WERI-Rb-1 (cell line): ENCODE results near the gene ADGRL3.

Experiments
- DNase-seq: peaks from one replicate; pipeline ENCODE4 v3.0.0-alpha.2; 2020
- H3K27ac ChIP-seq: fragments of 250-450 bp; sonication (Bioruptor Pico); 2 replicates; pipeline ENCODE4 v1.5.1; 2020; ENCODE audit warnings: mild to moderate bottlenecking, moderate library complexity
- H3K27me3 ChIP-seq: fragments of 250-450 bp; sonication (Bioruptor Pico); 2 replicates; pipeline ENCODE4 v1.5.1; 2021; ENCODE audit warnings: mild to moderate bottlenecking, low read depth, moderate library complexity; ENCODE audit not compliant: insufficient read depth, severe bottlenecking
- H3K36me3 ChIP-seq: fragments of 250-450 bp; sonication (Bioruptor Pico); 2 replicates; pipeline ENCODE4 v1.5.1; 2020; ENCODE audit warnings: mild to moderate bottlenecking, moderate library complexity
- H3K4me3 ChIP-seq: 2 replicates; pipeline ENCODE4 v1.5.1; 2011; ENCODE audit warnings: low read depth, mild to moderate bottlenecking, control low read depth, low read length
- H3K9me3 ChIP-seq: fragments of 250-450 bp; sonication (Bioruptor Pico); 2 replicates; pipeline ENCODE4 v1.5.1; 2021; ENCODE audit warnings: mild to moderate bottlenecking, moderate library complexity; ENCODE audit not compliant: severe bottlenecking
- TF ChIP-seq, protein P1 (sequence below): IDR thresholded peaks from 2 replicates; pipeline ENCODE4 v1.5.1; 2011; ENCODE audit warnings: low read depth, mild to moderate bottlenecking, control low read depth, inconsistent platforms, low read length

The ADGRL3 gene

DNA sequence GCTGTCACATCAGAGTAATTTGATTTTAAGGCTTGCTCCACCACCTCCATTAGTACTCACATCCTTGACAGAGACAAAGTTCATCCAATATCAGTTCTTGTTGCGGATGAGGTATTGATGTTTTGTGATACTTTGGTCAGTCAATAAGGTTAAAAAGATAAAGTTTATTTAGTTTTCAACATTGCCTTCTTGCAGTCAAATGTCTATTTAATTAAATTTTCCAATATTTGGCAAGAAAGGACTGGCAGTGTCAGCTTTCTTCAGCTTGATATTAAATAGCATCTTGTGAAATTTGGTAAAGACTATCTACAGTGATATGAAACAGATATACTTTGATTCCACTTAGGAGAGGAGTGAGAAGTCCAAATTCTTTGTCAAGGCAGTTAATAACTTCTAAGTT is 493.4 kb downstream of the ADGRL3 start:
- H3K9me3 ChIP-seq: no peaks in the 10 kb centered on the region
- no peak overlapping the region for H3K27ac ChIP-seq
- TF ChIP-seq, protein P1, sequence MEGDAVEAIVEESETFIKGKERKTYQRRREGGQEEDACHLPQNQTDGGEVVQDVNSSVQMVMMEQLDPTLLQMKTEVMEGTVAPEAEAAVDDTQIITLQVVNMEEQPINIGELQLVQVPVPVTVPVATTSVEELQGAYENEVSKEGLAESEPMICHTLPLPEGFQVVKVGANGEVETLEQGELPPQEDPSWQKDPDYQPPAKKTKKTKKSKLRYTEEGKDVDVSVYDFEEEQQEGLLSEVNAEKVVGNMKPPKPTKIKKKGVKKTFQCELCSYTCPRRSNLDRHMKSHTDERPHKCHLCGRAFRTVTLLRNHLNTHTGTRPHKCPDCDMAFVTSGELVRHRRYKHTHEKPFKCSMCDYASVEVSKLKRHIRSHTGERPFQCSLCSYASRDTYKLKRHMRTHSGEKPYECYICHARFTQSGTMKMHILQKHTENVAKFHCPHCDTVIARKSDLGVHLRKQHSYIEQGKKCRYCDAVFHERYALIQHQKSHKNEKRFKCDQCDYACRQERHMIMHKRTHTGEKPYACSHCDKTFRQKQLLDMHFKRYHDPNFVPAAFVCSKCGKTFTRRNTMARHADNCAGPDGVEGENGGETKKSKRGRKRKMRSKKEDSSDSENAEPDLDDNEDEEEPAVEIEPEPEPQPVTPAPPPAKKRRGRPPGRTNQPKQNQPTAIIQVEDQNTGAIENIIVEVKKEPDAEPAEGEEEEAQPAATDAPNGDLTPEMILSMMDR: no peak
- no peaks in the 10 kb centered on the region for H3K36me3 ChIP-seq
- H3K4me3 ChIP-seq: no peak overlapping the region
- DNase-seq: no peak
- H3K27me3 ChIP-seq: no peaks in the 10 kb centered on the region

DNA sequence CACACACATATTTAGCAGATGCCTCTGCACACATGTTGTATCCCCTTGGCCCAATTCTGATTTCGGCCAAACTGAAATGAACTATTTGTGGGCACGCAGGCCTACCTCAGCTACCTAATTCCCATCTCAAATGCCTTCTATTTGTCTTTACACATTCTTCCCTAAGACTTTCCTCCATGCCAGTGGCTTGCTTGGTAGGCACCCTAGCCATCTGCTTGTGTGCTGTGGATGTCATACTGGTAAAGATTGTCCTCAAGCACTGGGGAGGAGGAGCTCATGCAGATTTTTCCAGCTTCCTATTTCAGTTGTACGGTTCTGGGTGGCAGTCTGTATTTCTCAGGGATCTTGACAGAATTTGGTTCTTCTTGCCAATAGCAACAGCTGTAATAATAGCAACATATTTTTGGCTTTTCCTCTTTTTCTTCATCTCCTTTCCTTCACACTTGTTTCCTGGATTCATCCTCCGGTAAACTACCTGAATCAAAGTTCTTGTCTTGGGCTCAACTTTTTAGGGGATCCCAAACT is 514.3 kb downstream of the ADGRL3 start:
- no peak for DNase-seq

DNA sequence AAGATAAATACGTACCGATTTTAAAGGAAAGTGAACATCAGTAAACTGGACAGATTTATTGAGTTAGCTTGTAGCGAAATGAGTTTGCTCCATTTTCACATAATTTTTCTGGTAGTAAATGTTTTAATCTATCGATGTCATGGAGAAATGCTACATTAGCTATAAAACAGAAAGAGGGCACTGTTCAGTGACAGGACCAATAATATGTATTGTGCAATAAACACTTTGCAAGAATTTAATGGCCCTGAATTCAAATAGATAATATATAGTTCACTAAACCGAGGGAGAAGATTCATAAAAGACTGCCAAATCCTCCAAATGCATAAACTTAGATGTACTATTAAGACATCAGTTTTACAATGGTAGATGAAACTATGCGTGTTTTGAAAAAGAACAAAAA is 516.3 kb downstream of the ADGRL3 start:
- Histone ChIP-seq H3K36me3 (no peaks in the 10 kb centered on the region), H3K27ac (no peak overlapping the region), H3K9me3 (no peaks in the 10 kb centered on the region), H3K27me3 (no peaks in the 10 kb centered on the region), H3K4me3 (no peak overlapping the region)
- TF ChIP-seq, protein P1: no peak
- no peak for DNase-seq

More for the DNA sequence above, 514.3 kb downstream of the ADGRL3 start:
- H3K27me3 ChIP-seq: no peaks in the 10 kb centered on the region
- H3K4me3 ChIP-seq: no peak overlapping the region
- H3K9me3 ChIP-seq: no peaks in the 10 kb centered on the region
- no peak overlapping the region for H3K27ac ChIP-seq
- no peaks in the 10 kb centered on the region for H3K36me3 ChIP-seq
- TF ChIP-seq, protein P1: no peak

DNA sequence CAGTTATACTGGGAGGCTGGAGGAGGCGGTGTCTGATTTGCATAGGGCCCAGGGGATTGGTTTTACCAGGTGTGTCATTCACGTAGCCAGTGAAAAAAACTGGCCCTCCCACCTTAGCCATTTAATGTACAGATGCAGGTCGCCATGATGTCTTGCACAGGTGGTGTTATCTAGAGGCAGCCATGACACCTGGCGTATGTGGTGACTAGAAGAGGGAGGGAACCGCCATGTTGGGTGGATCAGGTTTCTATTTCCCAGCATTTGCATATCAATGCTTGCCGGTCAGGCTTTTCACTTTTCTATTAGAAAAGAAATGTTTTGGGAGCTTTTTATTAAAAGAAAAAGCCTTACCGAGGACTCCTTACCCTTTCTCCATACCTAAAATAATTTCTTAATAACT is 523.4 kb downstream of the ADGRL3 start:
- Histone ChIP-seq H3K27me3 (no peaks in the 10 kb centered on the region), H3K4me3 (no peak overlapping the region), H3K27ac (no peak overlapping the region), H3K36me3 (no peaks in the 10 kb centered on the region), H3K9me3 (no peaks in the 10 kb centered on the region)
- no peak for DNase-seq
- TF ChIP-seq, protein P1: no peak

DNA sequence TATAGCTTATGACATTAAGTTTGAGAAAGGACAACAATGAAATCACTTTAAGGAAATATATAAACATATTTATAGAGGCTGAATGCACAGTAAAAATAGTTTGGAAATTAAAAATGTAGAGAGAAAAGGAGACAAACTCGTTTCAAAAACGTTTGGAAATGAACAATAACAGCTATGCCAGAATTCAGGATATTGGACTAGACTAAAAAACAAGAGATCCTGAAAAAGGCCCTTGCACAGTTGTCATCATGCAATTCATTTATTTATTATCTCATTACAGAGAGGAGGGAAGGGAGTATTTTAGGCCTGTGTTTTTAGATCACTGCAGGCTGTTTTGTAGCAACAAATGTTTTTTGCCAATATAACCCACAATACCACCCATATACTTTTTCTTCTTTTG is 527.2 kb downstream of the ADGRL3 start:
- TF ChIP-seq, protein P1: no peak
- no peak for DNase-seq
- no peaks in the 10 kb centered on the region for H3K36me3 ChIP-seq
- H3K27ac ChIP-seq: no peak overlapping the region
- no peaks in the 10 kb centered on the region for H3K9me3 ChIP-seq
- no peaks in the 10 kb centered on the region for H3K27me3 ChIP-seq
- no peak overlapping the region for H3K4me3 ChIP-seq

DNA sequence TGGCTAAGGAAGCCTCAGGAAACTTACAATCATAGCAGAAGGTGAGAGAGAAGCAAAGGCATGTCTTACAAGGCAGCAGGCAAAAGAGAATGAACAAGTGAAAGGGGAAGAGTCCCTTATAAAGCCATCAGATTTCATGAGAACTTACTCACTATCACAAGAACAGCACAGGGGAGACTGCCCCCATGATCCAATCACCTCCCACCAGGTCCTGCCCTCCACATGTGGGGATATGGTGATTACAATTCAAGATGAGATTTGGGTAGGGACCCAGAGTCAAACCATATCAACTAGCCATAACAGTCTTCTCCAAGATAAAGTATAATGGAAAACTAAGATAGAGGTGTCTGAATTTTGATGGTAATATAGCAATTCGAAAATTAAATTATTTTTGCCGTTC is 534.3 kb downstream of the ADGRL3 start:
- DNase-seq: no peak

More for the DNA sequence above, 534.3 kb downstream of the ADGRL3 start:
- Histone ChIP-seq H3K27me3 (no peaks in the 10 kb centered on the region), H3K36me3 (no peaks in the 10 kb centered on the region), H3K27ac (no peak overlapping the region), H3K4me3 (no peak overlapping the region), H3K9me3 (no peaks in the 10 kb centered on the region)
- TF ChIP-seq, protein P1: no peak
